Cardiac muscle cell (in vitro differentiated cells and primary cell): ENCODE measurements around the gene SMAD9. TPM values are rescaled to one million over a fixed set of nuclear protein-coding genes. Genes with fewer than 3 reads are reported as not detected.

Experiments
- DNase-seq, 2 donors: peaks; one replicate each; pipeline versions ENCODE4 v3.0.0 to v3.0.0-alpha.2; 2010 to 2017; ENCODE audit warnings: low read depth in 1 of 2, low spot score in 1 of 2
- H3K27ac ChIP-seq: fragments of 200-600 bp; sonication (generic); 2 replicates; pipeline ENCODE4 v1.5.1; 2016
- H3K27me3 ChIP-seq: fragments of 200-600 bp; sonication (generic); 2 replicates; pipeline ENCODE4 v1.6.0; 2016; ENCODE audit warnings: control low read depth
- H3K36me3 ChIP-seq: fragments of 200-600 bp; sonication (generic); 2 replicates; pipeline ENCODE4 v1.5.1; 2016; ENCODE audit warnings: control low read depth
- H3K4me1 ChIP-seq: fragments of 200-600 bp; sonication (generic); 2 replicates; pipeline ENCODE4 v1.8.1; 2017; ENCODE audit warnings: low read depth, mild to moderate bottlenecking, mixed run types
- H3K4me3 ChIP-seq: fragments of 200-600 bp; sonication (generic); 2 replicates; pipeline ENCODE4 v1.5.1; 2016; ENCODE audit warnings: mild to moderate bottlenecking
- H3K9me3 ChIP-seq: fragments of 200-600 bp; sonication (generic); 2 replicates; pipeline ENCODE4 v1.5.1; 2017; ENCODE audit warnings: low read depth, mild to moderate bottlenecking, control low read depth
- polyA plus RNA-seq: library from polyadenylated mRNA; unstranded; fragments of >200 nt; fragmentation: Nextera tagmentation; extraction: Ambion mirVana; gene quantifications from 2 replicates; pipeline ENCODE4 v1.2.1, GENCODE V29; 2016
- total RNA-seq: library from RNA; depleted of rRNA; stranded (reverse); fragments of >200 nt; gene quantifications from 2 replicates; pipeline ENCODE4 v1.2.3, GENCODE V29; 2016
- TF ChIP-seq, protein P1 (sequence below): IDR thresholded peaks from 2 replicates; pipeline ENCODE4 v1.5.1; 2012; ENCODE audit warnings: low read depth, mild to moderate bottlenecking, low read length

Gene SMAD9
- total and polyA plus RNA-seq, 2 experiments from 2014 or later, result 24.5 to 57.9 TPM

DNA sequence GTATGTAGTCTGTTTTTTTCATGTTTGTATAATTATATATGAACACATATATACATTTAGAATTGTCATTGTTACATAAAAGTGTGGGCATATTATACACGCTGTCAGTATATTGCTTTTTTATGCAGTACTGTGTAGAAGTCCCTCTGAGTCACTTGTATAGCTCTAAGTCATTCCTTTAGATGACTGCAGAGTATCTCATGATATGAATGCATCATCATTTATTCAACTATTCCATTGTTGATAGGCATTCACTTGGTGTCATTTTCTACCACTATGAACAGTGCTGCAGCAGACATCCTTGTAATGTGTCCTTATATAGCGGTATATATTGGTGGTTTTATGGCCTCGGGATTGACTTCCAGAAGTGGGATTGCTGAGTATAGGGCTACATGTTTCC, 85.7 kb downstream of the SMAD9 start:
- Histone ChIP-seq H3K4me3 (no peak overlapping the region), H3K4me1 (no peaks in the 10 kb centered on the region), H3K27ac (no peak overlapping the region), H3K36me3 (no peaks in the 10 kb centered on the region), H3K27me3 (no peaks in the 10 kb centered on the region), H3K9me3 (no peaks in the 10 kb centered on the region)
- TF ChIP-seq, protein P1, sequence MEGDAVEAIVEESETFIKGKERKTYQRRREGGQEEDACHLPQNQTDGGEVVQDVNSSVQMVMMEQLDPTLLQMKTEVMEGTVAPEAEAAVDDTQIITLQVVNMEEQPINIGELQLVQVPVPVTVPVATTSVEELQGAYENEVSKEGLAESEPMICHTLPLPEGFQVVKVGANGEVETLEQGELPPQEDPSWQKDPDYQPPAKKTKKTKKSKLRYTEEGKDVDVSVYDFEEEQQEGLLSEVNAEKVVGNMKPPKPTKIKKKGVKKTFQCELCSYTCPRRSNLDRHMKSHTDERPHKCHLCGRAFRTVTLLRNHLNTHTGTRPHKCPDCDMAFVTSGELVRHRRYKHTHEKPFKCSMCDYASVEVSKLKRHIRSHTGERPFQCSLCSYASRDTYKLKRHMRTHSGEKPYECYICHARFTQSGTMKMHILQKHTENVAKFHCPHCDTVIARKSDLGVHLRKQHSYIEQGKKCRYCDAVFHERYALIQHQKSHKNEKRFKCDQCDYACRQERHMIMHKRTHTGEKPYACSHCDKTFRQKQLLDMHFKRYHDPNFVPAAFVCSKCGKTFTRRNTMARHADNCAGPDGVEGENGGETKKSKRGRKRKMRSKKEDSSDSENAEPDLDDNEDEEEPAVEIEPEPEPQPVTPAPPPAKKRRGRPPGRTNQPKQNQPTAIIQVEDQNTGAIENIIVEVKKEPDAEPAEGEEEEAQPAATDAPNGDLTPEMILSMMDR, result no peak
- DNase-seq, result no peak

- Histone ChIP-seq H3K4me3 (no peak overlapping the region), H3K36me3 (peaks cover 16% of the 10 kb centered on the region), H3K4me1 (no peaks in the 10 kb centered on the region), H3K9me3 (no peaks in the 10 kb centered on the region), H3K27ac (no peak overlapping the region), H3K27me3 (no peaks in the 10 kb centered on the region)
- TF ChIP-seq, protein P1, result no peak
- no peak for DNase-seq
These were observed 88.7 kb downstream of the SMAD9 start for GRCh38 chr13:36831291-36831690.

- peaks cover 25% of the 10 kb centered on the region for H3K36me3 ChIP-seq
- no peaks in the 10 kb centered on the region for H3K9me3 ChIP-seq
- H3K4me1 ChIP-seq, result no peaks in the 10 kb centered on the region
- no peaks in the 10 kb centered on the region for H3K27me3 ChIP-seq
- no peak overlapping the region for H3K27ac ChIP-seq
- H3K4me3 ChIP-seq, result no peak overlapping the region
- no peak for DNase-seq
- TF ChIP-seq, protein P1, result no peak
These were observed 90.3 kb downstream of the SMAD9 start for GRCh38 chr13:36829753-36830152.

GRCh38 chr13:36822785-36823184, 97.3 kb downstream of the SMAD9 start:
- DNase-seq, result peak in 1 of 2 donors; percentile 15
- Histone ChIP-seq H3K27me3 (no peaks in the 10 kb centered on the region), H3K27ac (no peak overlapping the region), H3K9me3 (no peaks in the 10 kb centered on the region), H3K36me3 (peaks cover 16% of the 10 kb centered on the region), H3K4me1 (peaks cover 6% of the 10 kb centered on the region), H3K4me3 (no peak overlapping the region)
- TF ChIP-seq, protein P1, result no peak

- TF ChIP-seq, protein P1, result no peak
- no peaks in the 10 kb centered on the region for H3K9me3 ChIP-seq
- H3K4me3 ChIP-seq, result peak overlapping the region; percentile 66
- H3K4me1 ChIP-seq, result peaks cover 6% of the 10 kb centered on the region
- no peak for DNase-seq
- H3K27ac ChIP-seq, result no peak overlapping the region
- H3K27me3 ChIP-seq, result no peaks in the 10 kb centered on the region
- H3K36me3 ChIP-seq, result no peaks in the 10 kb centered on the region
These were observed 99.8 kb downstream of the SMAD9 start for GRCh38 chr13:36820222-36820621.

DNA sequence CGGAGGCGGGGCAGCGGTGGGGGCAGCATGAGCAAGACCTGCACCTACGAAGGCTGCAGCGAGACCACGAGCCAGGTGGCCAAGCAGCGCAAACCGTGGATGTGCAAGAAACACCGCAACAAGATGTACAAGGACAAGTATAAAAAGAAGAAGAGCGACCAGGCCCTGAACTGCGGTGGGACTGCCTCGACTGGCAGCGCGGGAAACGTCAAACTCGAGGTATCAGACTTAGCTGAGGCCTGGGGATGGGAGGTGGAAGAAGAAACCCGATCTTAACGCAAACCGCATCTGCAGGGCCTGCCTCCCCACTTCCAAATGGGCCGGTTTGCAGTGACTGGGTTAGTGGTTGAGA, 100.3 kb downstream of the SMAD9 start:
- Histone ChIP-seq H3K9me3 (no peaks in the 10 kb centered on the region), H3K4me1 (peaks cover 6% of the 10 kb centered on the region), H3K27ac (no peak overlapping the region), H3K4me3 (peak overlapping the region; percentile 66), H3K27me3 (no peaks in the 10 kb centered on the region), H3K36me3 (no peaks in the 10 kb centered on the region)
- TF ChIP-seq, protein P1, result no peak
- peak; percentile 24 to 33 for DNase-seq
